Omental fat pad (tissue), 4 donors: ENCODE measurements around the gene BAHCC1. TPM values are rescaled to one million over a fixed set of nuclear protein-coding genes. Genes with fewer than 3 reads are reported as not detected.
A peak's percentile ranks its signal among the peaks of the same experiment; 100 is the strongest.

Source experiments
- ATAC-seq: fragments of 150-250 bp; one replicate; pipeline ENCODE4 v1.9.1; 2016; ENCODE audit warnings: mild to moderate bottlenecking, moderate library complexity; ENCODE audit not compliant: low FRiP score
- DNase-seq: peaks from one replicate; pipeline ENCODE4 v3.0.0-alpha.2; 2019; ENCODE audit warnings: low spot score
- CTCF ChIP-seq, 3 donors: fragments of 450-650 bp; IDR thresholded peaks; one replicate each; pipeline ENCODE4 v1.5.1; 2016 to 2017; ENCODE audit warnings: antibody characterized with exemption in 3 of 3, mild to moderate bottlenecking in 3 of 3, moderate library complexity in 2 of 3
- total RNA-seq, 4 donors: library from RNA; depleted of rRNA; stranded (reverse); fragments of >200 nt; gene quantifications; one replicate each; pipeline ENCODE4 v1.1.0, GENCODE V29; 2016

BAHCC1 gene
- total RNA-seq, 4 donors from 2014 or later = 4.8 to 20.8 (median 7.1) TPM

- ATAC-seq = no peak
- no peak for DNase-seq
- no peak for TF ChIP-seq CTCF (IDR thresholded peaks at IDR 0.05)
Observed at GRCh38 chr17:81364278-81365147, 30.7 kb upstream of the BAHCC1 start.

- DNase-seq (no peak), ATAC-seq (peak; percentile 72)
- TF ChIP-seq CTCF (IDR thresholded peaks at IDR 0.05) = no peak
Observed at GRCh38 chr17:81365148-81365600, 30.1 kb upstream of the BAHCC1 start.

- DNase-seq = no peak
- peak; percentile 87 for ATAC-seq
- TF ChIP-seq CTCF (IDR thresholded peaks at IDR 0.05) = no peak
Observed at GRCh38 chr17:81365601-81366585, 29.4 kb upstream of the BAHCC1 start.

- no peak for ATAC-seq
- TF ChIP-seq CTCF (IDR thresholded peaks at IDR 0.05) = no peak
- no peak for DNase-seq
Observed at GRCh38 chr17:81366648-81367047, 28.6 kb upstream of the BAHCC1 start.

- ATAC-seq (no peak), DNase-seq (no peak)
- TF ChIP-seq CTCF (IDR thresholded peaks at IDR 0.05) = no peak
Observed at GRCh38 chr17:81367171-81367570, 28.1 kb upstream of the BAHCC1 start.

- no peak for DNase-seq
- no peak for TF ChIP-seq CTCF (IDR thresholded peaks at IDR 0.05)
Observed at GRCh38 chr17:81368161-81369022, 26.9 kb upstream of the BAHCC1 start.

More at GRCh38 chr17:81368161-81369022, 26.9 kb upstream of the BAHCC1 start:
- no peak for ATAC-seq
